A549 treated with GW870086 at 1 μM for 4 hours (cell line): ENCODE results near the gene SOX11. TPM values are rescaled to one million over a fixed set of nuclear protein-coding genes. Genes with fewer than 3 reads are reported as not detected.

Experiments
- total RNA-seq: library from RNA; stranded (reverse); fragments of 200-300 nt; extraction: Qiagen RNA extraction; gene quantifications from 5 replicates; pipeline ENCODE4 v1.2.3, GENCODE V29; 2022; ENCODE audit warnings: low read depth

SOX11 gene
- total RNA-seq, result not detected in 5 replicates

GRCh38 chr2:5691985-5692529 is at the start of gene SOX11:
SOX11 (plus strand) TSS chr2:5692384; CDS start chr2:5692722, 338 bp downstream.

